ENCODE data around the gene EGFR. TPM values are rescaled to one million over a fixed set of nuclear protein-coding genes. Genes with fewer than 3 reads are reported as not detected.
"Not testable (repeated sequence)": the region's sequence is repeated elsewhere in the genome, so short reads cannot be mapped to it uniquely, and the experiment has no call there.

The EGFR gene
- total RNA-seq, 1 donor from 2014 or later, result 144 TPM

- no peak for DNase-seq (ENCODE audit: low spot score)
Observed at GRCh38 chr7:55013851-55014250, 5.0 kb upstream of the EGFR start.

DNA sequence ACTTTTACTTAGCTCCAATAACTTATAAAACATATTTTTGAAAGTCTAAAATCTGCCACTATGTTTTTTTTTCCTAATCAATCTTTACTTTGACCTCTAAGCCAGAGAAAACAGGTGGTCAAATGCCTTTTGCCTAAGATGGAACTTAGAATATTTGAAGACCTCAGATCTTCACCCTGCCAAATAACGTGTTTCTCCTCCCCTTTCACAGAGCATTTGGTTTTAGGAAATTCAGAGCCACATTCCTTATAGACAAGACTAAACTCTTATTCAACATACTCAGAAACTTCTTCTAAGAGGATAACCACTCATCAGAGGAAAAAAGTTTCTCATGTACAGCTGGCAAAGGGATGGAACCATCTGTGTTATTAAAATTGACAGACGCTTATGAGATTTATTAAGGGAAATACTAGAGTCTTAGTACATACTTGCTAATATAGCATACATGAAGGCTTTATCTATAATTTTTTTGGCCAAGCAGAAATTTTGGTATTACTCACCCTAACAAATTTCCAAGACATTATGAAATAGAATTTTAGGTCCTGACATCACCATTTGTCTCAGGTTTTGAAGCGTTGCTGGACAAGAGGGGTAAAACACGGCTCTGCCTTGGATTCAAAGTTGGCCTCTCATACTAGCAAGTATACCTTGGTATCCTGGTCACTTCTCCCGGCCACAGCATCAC lies 2.6 kb upstream of the EGFR start:
- no peak for DNase-seq (ENCODE audit: low spot score)

DNA sequence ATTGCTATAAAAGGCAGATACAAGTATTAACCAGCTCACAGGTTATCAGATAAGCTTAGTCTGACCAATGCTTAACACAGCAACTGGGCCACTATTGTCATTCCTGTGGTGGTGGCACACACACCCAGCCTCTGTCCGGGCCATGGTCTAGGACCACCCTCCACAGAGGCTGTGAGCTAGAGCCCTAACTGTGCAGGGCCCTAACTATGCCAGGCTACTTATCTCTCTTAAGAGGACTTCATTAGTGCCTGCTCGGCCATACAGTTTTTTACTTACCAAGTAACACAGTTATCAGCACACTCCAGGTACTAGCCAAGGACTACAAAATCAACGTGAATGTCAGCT lies 2.1 kb upstream of the EGFR start:
- DNase-seq (ENCODE audit: low spot score), result no peak

GRCh38 chr7:55017841-55018240 lies 976 bp upstream of the EGFR start:
- no peak for DNase-seq (ENCODE audit: low spot score)

DNA sequence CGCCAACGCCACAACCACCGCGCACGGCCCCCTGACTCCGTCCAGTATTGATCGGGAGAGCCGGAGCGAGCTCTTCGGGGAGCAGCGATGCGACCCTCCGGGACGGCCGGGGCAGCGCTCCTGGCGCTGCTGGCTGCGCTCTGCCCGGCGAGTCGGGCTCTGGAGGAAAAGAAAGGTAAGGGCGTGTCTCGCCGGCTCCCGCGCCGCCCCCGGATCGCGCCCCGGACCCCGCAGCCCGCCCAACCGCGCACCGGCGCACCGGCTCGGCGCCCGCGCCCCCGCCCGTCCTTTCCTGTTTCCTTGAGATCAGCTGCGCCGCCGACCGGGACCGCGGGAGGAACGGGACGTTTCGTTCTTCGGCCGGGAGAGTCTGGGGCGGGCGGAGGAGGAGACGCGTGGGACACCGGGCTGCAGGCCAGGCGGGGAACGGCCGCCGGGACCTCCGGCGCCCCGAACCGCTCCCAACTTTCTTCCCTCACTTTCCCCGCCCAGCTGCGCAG lies 424 bp downstream of the EGFR start:
- DNase-seq (ENCODE audit: low spot score), result peak; percentile 59

DNA sequence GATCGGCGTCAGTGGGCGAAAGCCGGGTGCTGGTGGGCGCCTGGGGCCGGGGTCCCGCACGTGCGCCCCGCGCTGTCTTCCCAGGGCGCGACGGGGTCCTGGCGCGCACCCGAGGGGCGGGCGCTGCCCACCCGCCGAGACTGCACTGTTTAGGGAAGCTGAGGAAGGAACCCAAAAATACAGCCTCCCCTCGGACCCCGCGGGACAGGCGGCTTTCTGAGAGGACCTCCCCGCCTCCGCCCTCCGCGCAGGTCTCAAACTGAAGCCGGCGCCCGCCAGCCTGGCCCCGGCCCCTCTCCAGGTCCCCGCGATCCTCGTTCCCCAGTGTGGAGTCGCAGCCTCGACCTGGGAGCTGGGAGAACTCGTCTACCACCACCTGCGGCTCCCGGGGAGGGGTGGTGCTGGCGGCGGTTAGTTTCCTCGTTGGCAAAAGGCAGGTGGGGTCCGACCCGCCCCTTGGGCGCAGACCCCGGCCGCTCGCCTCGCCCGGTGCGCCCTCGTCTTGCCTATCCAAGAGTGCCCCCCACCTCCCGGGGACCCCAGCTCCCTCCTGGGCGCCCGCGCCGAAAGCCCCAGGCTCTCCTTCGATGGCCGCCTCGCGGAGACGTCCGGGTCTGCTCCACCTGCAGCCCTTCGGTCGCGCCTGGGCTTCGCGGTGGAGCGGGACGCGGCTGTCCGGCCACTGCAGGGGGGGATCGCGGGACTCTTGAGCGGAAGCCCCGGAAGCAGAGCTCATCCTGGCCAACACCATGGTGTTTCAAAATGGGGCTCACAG lies 1.1 kb downstream of the EGFR start:
- peak; percentile 56 for DNase-seq (ENCODE audit: low spot score)

DNA sequence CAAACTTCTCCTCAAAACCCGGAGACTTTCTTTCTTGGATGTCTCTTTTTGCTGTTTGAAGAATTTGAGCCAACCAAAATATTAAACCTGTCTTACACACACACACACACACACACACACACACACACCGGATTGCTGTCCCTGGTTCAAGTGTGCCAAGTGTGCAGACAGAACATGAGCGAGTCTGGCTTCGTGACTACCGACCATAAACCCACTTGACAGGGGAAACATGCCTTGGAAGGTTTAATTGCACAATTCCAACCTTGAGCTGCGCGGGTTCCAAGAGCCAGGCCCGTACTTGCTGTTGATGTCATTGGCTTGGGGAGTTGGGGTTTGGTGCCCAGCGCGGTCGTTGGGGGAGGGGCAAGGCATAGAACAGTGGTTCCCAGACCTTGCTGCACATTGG lies 1.7 kb downstream of the EGFR start:
- peak; percentile 77 for DNase-seq (ENCODE audit: low spot score)

DNA sequence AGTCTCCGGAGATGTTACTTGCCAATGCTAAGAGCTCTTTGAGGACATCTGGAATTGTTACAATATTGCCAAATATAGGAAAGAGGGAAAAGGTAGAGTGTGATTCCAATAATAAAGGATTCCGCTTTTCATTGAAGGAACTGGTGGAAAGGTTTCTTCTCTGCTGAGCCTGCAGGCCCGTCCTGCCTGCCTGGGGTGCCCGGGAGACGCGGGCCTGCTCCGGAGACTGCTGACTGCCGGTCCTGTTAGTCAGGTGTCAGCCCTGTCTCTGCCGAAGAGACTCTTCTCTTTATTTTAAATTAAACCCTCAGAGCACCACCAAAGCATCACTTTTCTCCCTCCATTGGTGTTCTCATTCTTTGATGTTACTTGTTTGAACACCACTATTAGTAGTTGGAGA lies 2.2 kb downstream of the EGFR start:
- no peak for DNase-seq (ENCODE audit: low spot score)

GRCh38 chr7:55022002-55022985 lies 3.5 kb downstream of the EGFR start:
- no peak for DNase-seq (ENCODE audit: low spot score)

DNA sequence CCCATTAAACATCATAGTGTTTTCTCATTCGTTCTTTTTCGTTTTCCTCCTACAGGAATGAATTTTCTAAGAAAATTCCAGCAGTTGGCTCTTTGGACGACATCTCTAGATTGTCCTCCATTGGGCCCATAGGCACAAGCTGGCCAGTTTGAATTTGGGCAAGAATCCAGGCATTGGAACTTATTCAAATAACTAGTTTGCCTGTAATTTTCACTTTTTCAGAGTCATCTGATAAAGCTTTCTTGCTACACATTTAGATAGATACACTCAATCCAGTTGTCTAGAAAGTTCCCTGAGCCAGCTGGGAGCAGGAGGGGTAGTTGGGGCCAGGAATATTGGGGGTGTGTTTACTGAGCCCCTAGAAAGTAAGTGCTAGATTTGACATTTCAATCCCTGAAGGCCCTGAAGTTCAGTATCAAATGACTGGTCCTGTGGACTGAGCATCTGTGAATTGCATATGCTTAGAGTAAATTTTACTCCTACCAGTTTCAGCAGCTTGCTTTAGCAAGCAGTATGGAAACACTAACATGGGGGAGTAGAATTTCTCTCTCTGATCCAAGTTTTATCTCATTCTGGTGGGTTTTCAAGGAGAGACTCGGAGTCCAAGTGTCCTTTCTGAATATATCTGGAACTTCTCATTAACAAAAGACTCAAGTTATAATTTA lies 5.2 kb downstream of the EGFR start:
- DNase-seq (ENCODE audit: low spot score), result no peak

DNA sequence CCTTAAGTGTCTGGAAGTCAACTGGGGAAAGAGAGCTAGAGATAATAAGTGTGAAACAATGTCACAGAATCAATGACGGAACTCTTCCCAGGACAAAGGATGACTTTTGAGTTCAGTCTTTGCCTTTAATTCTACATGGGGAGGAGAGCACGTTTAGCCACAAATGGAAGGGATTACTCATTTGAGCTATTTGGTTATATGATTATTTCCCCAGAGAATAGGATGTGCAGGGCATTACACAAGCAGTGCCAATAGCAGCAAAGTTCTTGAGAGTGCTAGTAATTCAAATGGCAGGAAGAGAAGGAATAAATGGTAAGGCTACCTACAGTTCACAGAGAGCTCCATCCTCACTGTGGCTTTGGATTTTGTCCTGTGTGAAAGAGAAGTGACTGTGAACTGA lies 6.0 kb downstream of the EGFR start:
- DNase-seq (ENCODE audit: low spot score), result no peak

GRCh38 chr7:55026086-55026790 lies 7.4 kb downstream of the EGFR start:
- no peak for DNase-seq (ENCODE audit: low spot score)

- no peak for DNase-seq (ENCODE audit: low spot score)
Observed at GRCh38 chr7:55026867-55027490, 8.2 kb downstream of the EGFR start.

DNA sequence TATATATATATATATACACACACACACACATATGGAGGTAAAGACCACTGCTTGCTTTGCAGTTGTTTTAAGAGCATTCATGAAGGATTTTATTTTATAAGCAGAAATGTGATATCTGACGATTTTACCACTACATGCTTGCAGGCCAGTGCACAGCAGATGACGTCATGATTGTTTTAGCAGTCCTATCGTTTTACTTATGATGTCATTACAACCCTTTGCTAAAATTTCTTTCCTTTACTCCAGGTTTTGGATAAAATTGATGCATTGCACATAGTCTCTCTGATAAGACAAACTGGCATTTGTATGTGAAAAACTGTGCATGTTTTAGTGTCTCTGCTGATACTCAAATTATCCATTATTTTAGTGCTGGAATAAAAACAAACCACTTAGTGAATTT lies 9.2 kb downstream of the EGFR start:
- DNase-seq (ENCODE audit: low spot score), result no peak

DNA sequence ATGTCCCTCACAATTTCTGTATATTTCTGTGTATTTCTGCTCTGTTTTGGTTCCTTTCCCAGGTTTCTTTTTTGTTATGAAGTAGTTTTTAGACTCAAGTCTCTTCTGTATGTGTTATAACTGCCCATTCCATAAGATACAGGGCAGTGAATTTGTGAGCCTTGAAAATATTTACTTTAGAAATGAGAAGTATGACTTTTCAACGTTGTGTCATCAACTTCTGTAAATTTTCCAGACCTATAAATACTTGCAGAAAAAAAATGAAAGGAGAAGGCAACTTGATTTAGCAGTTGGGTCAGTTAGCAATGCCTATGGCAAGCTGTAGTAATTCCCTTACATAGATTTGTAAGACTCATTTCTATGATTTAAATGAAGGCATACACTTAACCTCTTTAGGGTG lies 11.5 kb downstream of the EGFR start:
- no peak for DNase-seq (ENCODE audit: low spot score)

- DNase-seq (ENCODE audit: low spot score), result no peak
Observed at GRCh38 chr7:55031075-55031474, 12.3 kb downstream of the EGFR start.

- DNase-seq (ENCODE audit: low spot score), result no peak
Observed at GRCh38 chr7:55032069-55032699, 13.4 kb downstream of the EGFR start.

DNA sequence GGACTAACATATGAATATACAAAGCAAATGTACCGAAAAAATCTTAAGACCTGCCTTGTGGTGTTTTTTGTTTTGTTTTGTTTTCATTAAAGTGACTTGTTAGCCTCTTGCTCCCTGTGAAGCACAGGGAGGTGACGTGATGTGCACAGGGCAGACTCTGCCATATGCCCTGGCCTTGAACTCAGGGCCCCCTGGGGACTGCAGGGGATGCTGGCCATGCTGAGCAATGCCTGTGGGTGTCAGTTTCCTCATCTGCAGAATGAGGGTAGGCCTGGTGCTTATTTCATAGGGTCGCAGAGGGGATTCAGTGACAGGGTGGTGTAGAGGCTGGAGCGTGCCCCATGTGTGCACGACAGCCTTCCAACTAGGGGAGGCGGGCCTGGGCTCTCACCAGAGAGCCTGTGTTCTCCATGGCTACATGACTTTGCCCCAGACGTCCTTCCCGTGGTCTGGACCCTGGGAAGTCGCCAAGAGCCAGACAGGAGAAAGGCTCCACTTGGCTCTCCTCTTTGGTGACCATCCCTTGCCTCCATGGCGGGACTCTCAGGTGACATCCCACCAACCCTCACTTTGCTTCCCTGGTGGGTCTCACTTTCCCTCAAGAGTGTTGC lies 14.5 kb downstream of the EGFR start:
- DNase-seq (ENCODE audit: low spot score), result no peak

- no peak for DNase-seq (ENCODE audit: low spot score)
Observed at GRCh38 chr7:55034776-55035175, 16.0 kb downstream of the EGFR start.

DNA sequence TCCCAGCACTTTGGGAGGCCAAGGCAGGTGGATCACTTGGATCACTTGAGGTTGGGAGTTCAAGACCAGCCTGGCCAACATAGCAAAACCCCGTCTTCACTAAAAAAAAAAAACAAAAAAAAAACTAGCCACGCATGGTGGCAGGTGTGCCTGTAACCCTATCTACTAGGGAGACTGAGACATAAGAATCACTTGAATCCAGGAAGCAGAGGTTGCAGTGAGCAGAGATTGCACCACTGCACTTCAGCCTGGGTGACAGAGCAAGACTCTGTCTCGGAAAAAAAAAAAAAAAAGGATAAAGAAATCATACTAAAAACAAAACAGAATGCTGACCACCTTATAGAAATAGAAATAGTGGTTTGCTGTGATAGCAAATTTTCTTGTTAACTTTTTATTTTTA lies 16.6 kb downstream of the EGFR start:
- not testable (repeated sequence) for DNase-seq (ENCODE audit: low spot score)

Data from ureter (tissue), 1 donor.